Measurements from ENCODE around the gene THRSP.

Gene THRSP

DNA sequence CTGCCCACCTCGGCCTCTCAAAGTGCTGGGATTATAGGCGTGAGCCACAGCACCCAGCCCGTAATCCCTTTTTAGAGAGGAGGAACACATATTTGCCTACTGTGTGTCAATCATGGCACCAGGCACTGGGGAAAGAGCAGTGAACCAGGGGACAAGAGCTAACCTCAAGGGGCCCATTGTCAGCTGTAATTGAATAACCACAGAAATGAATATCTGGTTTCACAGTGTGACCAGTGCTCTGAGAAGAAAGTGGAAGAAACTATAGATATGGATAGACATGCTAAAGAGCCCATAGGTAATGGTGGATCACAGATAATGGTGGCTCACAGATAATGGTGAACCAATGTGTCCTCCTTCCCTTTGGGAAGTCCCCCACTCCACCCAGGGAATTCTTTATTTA, 32.0 kb upstream of the THRSP start:
- no peak for TF ChIP-seq POLR2AphosphoS5 (IDR thresholded peaks at IDR 0.05; ENCODE audit: low read depth)
- TF ChIP-seq, protein P1, sequence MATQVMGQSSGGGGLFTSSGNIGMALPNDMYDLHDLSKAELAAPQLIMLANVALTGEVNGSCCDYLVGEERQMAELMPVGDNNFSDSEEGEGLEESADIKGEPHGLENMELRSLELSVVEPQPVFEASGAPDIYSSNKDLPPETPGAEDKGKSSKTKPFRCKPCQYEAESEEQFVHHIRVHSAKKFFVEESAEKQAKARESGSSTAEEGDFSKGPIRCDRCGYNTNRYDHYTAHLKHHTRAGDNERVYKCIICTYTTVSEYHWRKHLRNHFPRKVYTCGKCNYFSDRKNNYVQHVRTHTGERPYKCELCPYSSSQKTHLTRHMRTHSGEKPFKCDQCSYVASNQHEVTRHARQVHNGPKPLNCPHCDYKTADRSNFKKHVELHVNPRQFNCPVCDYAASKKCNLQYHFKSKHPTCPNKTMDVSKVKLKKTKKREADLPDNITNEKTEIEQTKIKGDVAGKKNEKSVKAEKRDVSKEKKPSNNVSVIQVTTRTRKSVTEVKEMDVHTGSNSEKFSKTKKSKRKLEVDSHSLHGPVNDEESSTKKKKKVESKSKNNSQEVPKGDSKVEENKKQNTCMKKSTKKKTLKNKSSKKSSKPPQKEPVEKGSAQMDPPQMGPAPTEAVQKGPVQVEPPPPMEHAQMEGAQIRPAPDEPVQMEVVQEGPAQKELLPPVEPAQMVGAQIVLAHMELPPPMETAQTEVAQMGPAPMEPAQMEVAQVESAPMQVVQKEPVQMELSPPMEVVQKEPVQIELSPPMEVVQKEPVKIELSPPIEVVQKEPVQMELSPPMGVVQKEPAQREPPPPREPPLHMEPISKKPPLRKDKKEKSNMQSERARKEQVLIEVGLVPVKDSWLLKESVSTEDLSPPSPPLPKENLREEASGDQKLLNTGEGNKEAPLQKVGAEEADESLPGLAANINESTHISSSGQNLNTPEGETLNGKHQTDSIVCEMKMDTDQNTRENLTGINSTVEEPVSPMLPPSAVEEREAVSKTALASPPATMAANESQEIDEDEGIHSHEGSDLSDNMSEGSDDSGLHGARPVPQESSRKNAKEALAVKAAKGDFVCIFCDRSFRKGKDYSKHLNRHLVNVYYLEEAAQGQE (IDR thresholded peaks at IDR 0.05; ENCODE audit: insufficient replicate concordance, low read depth), result no peak
- TF ChIP-seq, protein P2, sequence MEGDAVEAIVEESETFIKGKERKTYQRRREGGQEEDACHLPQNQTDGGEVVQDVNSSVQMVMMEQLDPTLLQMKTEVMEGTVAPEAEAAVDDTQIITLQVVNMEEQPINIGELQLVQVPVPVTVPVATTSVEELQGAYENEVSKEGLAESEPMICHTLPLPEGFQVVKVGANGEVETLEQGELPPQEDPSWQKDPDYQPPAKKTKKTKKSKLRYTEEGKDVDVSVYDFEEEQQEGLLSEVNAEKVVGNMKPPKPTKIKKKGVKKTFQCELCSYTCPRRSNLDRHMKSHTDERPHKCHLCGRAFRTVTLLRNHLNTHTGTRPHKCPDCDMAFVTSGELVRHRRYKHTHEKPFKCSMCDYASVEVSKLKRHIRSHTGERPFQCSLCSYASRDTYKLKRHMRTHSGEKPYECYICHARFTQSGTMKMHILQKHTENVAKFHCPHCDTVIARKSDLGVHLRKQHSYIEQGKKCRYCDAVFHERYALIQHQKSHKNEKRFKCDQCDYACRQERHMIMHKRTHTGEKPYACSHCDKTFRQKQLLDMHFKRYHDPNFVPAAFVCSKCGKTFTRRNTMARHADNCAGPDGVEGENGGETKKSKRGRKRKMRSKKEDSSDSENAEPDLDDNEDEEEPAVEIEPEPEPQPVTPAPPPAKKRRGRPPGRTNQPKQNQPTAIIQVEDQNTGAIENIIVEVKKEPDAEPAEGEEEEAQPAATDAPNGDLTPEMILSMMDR (IDR thresholded peaks at IDR 0.05; ENCODE audit: insufficient read depth, low read length), result no peak
- TF ChIP-seq SPI1 (IDR thresholded peaks at IDR 0.05; ENCODE audit: borderline replicate concordance, low read depth), result no peak
- no peak for TF ChIP-seq GABPA (IDR thresholded peaks at IDR 0.05; ENCODE audit: low read depth)
- H3K4me3 ChIP-seq (replicated peaks; ENCODE audit: insufficient read depth, low read length), result no peak overlapping the region
- DNase-seq (ENCODE audit: low read depth in 1 of 2, low spot score in 1 of 2), result no peak
- no peaks in the 10 kb centered on the region for H3K27me3 ChIP-seq (ENCODE audit: insufficient read depth, poor library complexity, severe bottlenecking)
- no peak overlapping the region for H3K27ac ChIP-seq (replicated peaks)

- H3K27me3 ChIP-seq (ENCODE audit: insufficient read depth, poor library complexity, severe bottlenecking), result no peaks in the 10 kb centered on the region
- no peak for DNase-seq (ENCODE audit: low read depth in 1 of 2, low spot score in 1 of 2)
- no peak for TF ChIP-seq SPI1 (IDR thresholded peaks at IDR 0.05; ENCODE audit: borderline replicate concordance, low read depth)
- no peak overlapping the region for H3K4me3 ChIP-seq (replicated peaks; ENCODE audit: insufficient read depth, low read length)
- no peak overlapping the region for H3K27ac ChIP-seq (replicated peaks)
Observed at GRCh38 chr11:78032090-78032489, 31.6 kb upstream of the THRSP start.

- no peak overlapping the region for H3K4me3 ChIP-seq (replicated peaks; ENCODE audit: insufficient read depth, low read length)
- TF ChIP-seq SPI1 (IDR thresholded peaks at IDR 0.05; ENCODE audit: borderline replicate concordance, low read depth) (no peak), GABPA (IDR thresholded peaks at IDR 0.05; ENCODE audit: low read depth) (no peak), POLR2AphosphoS5 (IDR thresholded peaks at IDR 0.05; ENCODE audit: low read depth) (no peak)
- TF ChIP-seq, protein P2 (IDR thresholded peaks at IDR 0.05; ENCODE audit: insufficient read depth, low read length), result no peak
- TF ChIP-seq, protein P1 (IDR thresholded peaks at IDR 0.05; ENCODE audit: insufficient replicate concordance, low read depth), result no peak
- H3K27ac ChIP-seq (replicated peaks), result no peak overlapping the region
- DNase-seq (ENCODE audit: low read depth in 1 of 2, low spot score in 1 of 2), result no peak
- no peaks in the 10 kb centered on the region for H3K27me3 ChIP-seq (ENCODE audit: insufficient read depth, poor library complexity, severe bottlenecking)
Observed at GRCh38 chr11:78033040-78033439, 30.6 kb upstream of the THRSP start.

DNA sequence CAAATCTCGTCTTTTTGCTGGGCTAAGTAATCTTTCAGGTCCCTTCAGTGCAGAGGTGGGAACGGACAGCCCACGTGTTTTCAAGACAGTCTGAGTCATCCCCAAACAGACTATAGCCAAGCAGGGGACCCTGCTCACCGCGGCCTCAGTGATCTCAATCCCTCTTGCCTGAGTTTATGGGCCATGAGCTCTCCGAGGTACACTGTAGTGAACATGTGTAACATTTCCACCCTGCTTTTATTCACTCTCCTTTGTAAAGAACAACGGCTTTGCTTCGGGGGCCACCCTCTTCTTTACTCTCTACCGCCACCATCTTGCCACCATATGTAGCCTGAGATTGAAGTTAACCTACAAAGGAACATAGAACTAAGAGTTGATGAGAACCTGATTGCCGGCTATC, 29.0 kb upstream of the THRSP start:
- DNase-seq (ENCODE audit: low read depth in 1 of 2, low spot score in 1 of 2), result no peak
- TF ChIP-seq GABPA (IDR thresholded peaks at IDR 0.05; ENCODE audit: low read depth), result no peak
- TF ChIP-seq, protein P2 (IDR thresholded peaks at IDR 0.05; ENCODE audit: insufficient read depth, low read length), result no peak
- TF ChIP-seq, protein P1 (IDR thresholded peaks at IDR 0.05; ENCODE audit: insufficient replicate concordance, low read depth), result no peak
- TF ChIP-seq SPI1 (IDR thresholded peaks at IDR 0.05; ENCODE audit: borderline replicate concordance, low read depth), result no peak
- TF ChIP-seq POLR2AphosphoS5 (IDR thresholded peaks at IDR 0.05; ENCODE audit: low read depth), result no peak
- Histone ChIP-seq H3K27ac (replicated peaks) (no peak overlapping the region), H3K4me3 (replicated peaks; ENCODE audit: insufficient read depth, low read length) (no peak overlapping the region), H3K27me3 (ENCODE audit: insufficient read depth, poor library complexity, severe bottlenecking) (no peaks in the 10 kb centered on the region)
